NAMALWA (cell line): ENCODE results near the gene DNAJC3.
"Not testable (repeated sequence)": the region's sequence is repeated elsewhere in the genome, so short reads cannot be mapped to it uniquely, and the experiment has no call there.

Experiments
- DNase-seq: peaks from one replicate; pipeline ENCODE4 v3.0.0-alpha.2; 2015; ENCODE audit warnings: low spot score

Gene DNAJC3

DNA sequence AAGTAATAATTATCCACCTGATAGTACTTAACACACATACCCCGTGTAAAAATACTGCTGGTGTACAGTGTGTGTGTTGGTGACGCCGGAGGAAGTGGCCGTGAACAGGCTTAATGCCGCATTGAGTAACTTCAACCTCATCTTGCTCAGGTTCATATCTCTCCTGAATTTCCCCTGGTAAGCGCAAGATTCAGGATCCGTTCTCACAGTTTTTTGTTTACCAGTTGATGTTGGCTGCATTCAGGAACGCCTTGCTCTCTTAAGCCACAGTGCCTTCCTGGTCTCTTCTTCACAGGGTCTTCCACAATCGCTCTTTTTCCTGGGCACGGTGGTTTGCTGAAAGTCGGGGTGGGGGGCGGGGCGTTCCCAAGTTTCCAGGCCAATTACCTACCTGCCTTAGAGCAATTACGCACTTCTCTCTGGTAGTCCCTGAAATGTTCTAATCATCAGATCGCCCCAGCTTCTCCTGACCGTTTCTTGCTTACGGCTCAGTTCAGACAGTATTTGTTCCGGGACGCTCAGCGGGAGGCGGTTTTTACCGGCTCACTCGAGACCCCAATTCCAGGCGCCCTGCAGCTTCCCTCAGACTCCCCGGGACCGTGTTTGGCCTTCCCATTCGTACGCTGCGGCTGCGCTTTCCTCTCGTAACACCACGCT is 706 bp upstream of the DNAJC3 start:
- DNase-seq, result peak; percentile 76

DNA sequence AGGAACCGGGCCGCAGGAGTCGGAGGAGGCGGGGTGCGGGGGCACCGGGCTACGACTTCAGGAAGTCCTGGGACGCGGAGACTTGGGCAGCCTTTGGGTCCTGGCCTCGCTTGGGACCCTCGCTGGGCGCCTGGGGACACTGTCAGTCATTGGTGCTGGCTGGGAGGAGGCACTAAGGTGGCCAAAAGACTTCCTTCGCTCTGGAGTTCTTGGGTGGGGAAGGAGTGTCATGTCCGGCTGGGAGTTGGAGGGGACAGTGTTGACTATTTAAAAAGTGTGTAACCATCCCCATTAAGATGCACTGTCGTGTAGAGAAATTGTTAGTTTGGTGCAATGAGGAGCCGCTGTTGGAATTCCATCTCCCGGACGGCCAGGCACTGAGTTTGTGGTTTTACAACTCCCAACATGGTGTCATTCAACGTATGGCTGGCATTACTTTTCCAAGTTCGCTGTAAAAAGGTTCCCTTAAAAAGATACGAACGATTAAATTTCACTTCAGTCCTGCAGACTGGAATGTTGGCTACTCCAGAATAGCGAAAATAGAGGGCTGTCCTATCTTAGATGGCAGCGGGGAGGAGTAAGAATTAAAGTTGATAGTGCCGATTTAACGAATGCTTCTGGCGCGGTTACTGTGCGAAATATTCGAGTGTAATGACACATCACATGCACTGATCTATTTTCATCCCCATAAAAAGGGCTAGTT is 776 bp downstream of the DNAJC3 start:
- DNase-seq, result peak; percentile 29

DNA sequence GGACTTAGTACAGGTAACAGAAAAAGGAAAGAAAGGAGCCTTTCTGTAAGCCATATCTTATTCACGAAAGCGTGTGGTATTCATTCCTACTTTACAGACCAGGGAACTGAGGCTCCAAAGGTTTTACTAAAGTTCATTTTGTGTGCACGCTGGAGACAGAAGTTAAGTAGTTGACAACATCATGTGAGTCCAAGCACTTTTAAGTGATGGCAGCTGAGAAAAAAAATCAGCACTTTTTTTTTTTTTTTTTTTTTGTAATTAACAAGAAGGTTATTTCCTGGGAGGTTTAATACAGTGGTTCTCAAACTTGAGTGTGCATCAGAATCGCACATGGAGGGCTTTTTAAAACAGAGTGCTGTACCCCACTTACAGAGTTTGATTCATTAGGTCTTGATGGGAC is 2.0 kb downstream of the DNAJC3 start:
- DNase-seq, result no peak

DNA sequence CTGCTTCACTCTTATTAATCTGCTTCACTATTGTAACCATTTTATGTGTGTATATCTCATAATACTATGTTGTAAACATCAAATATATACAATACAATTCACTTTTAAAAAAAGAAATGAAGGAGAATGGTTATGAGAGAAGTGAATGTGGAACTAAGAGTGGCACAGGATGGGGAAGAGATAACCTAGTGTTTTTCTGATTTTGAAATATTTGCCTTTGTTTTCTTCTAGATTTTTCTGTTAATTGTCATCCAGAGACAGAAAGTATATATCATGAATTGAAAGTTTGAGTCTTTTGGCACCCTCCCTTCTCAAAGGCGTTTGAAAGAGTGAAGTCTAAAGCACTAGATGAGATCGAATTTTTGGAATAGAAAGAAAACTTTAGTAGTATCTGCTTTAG is 2.8 kb downstream of the DNAJC3 start:
- no peak for DNase-seq

DNA sequence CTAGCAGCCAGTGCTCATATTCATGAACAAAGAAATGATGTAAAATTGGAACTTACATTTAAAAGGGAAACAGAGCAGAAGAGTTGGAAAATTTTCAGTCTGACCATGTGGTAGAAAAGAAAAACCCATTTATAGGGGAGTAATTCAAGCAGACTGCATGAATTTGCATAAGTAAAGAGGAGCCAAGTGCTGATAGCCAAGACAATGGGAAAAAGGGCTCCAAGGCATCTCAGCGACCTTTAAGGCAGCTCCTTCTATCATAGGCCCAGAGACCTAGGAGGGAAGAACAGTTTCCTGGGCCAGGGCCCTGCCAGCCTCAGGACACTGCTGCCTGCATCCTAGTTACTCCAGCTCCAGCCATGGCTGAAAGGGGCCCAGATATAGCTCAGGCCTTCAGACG is 7.5 kb downstream of the DNAJC3 start:
- no peak for DNase-seq

DNA sequence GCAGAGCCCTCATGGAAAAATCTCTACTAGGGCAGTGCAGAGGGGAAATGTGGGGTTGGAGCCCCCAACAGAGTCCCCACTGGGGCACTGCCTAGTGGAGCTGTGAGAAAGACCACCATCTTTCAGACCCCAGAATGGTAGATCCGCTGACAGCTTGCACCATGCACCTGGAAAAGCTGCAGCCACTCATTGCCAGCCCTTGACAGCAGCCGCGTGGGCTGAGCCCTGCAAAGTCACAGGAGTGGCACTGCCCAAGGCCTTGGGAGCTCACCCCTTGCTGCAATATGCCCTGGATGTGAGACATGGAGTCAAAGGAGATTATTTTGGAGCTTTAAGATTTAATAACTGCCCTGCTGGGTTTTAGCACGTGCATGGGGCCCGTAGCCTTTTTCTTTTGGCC is 8.0 kb downstream of the DNAJC3 start:
- not testable (repeated sequence) for DNase-seq

DNA sequence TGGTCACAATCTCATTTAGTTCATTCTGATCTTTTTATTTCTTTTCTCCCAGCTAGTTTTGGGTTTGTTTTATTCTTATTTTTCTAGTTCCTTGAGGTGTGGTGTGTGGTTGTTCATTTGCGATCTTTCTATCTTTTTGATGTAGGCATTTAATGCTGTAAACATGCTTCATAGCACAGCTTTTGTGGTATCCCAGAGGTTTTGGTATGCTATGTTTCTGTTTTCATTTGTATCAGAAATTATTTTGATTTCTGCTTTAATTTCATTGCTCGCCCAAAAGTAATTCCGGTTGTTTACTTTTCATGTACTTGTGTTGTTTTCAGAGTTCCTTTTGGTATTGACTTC is 12.6 kb downstream of the DNAJC3 start:
- DNase-seq, result no peak

DNA sequence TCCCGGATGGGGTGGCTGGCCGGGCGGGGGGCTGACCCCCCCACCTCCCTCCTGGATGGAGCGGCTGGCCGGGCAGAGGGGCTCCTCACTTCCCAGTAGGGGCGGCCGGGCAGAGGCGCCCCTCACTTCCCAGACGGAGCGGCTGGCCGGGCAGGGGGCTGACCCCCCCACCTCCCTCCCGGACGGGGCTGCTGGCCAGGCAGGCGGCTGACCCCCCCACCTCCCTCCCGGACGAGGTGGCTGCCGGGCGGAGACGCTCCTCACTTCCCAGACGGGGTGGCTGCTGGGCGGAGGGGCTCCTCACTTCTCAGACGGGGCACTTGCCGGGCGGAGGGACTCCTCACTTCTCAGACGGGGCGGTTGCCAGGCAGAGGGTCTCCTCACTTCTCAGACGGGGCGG is 14.0 kb downstream of the DNAJC3 start:
- not testable (repeated sequence) for DNase-seq

DNA sequence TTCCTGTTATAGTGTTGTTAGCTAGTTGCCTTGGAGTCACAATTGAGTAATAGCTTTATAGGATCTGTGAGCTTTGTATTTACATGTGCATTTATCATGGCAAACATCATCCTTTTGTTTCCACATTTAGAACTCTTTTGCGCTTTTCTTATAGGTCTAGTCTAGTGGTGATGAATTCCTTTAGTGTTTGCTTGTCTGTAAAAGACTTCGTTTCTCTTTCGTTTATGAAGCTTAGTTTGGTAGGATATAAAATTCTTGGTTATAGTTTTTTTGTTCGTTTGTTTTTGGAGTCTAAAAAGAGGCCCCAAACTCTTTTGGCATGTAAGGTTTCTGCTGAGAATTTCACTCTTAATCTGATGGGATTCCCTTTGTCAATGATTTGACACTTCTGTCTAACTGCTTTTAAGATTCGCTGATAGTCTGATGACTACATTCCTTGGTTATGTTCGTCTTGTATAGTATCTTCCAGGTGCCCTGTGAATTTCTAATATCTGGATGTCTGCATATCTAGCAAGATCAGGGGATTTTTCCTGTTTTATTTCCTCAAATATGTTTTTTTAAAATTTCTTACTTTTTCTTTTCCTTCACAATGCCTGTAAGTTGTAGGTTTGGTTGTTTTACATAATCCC is 20.2 kb downstream of the DNAJC3 start:
- DNase-seq, result no peak

DNA sequence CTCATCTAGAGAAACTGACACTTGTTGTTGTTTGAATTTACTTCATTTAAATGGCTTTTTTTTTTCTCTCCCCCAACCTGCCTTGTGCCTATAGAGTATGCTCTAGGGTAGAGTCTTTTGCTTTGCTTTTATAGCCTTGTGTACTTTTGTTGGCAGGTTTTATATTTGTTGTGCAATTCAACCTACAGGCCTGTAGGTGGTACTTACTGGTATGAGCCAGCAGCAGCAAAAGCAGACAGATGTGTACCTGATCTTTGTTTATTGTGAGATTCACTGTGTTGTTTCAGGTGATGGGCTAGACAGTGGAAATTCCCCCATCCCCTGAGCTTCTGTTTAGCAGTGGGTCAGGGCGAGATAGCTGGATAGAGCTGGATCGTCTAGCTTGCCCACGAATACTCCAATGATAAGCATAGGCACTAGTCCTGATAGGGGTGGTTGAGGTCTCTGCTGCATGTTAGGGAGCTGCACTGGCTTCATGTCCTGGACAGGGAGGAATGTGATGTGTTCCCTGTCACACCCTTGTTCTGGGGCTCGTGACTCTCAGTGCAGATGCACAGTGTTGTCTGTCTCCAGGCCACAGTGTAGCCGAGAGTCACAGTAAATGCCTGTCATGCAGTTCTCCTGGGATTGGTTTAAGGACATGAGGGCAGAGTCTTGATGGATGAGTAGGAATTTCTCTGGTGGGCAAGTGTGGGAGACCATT is 21.3 kb downstream of the DNAJC3 start:
- DNase-seq, result peak; percentile 46

DNA sequence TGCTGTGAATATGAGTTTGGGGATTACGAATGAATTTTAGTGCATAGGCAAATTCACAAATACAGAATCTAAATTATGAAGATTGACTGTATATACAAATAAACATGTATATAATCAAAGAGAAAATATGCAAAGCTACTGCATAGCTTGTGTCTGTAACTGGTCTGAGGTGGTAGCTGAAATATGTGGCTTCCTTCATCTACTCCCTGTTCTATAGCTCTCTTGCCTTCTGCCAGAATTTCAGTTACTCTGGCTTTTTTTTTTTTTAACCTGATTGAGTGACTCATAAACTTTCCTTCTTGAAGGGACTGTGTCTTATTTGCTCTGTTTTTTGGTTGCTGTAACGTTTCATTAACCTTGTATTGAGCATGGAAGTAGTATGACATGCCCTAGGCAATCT is 26.6 kb downstream of the DNAJC3 start:
- no peak for DNase-seq

DNA sequence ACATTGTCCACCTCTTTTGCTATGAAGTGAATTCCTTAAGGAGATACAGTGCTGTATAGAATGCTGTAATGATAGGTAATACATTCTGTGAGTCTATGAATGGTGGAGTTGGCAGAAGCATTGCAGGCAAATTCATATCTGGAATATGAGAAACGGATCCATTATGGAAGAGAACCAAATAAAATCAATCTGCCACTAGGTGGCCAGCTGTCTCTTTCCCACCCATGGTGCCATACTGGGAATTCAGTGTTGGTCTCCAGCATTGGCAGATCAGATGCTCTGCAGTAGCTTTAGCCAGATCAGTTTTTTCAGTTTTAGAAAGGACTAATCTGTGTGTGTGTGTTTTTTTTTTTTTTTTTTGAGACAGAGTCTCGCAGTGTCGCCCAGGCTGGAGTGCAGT is 27.6 kb downstream of the DNAJC3 start:
- DNase-seq, result no peak

DNA sequence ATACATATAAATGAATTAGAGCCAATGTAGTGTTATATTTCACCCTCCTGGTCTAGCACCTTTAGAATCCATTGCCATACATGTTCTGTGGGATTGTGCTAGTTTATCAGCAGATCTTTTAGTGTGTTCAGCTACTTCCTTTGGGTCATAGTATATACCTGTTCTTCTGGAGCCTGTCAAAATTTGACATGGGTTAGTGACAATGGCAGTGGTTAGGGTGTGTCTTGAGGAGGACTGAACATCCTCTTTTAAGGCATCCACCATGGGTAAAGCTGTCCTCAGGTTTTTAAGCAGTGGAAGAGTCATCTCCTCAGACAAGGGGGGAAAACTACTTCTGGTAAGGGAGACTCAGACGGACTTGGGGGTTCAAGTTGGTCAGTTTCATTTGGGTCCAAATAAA is 29.4 kb downstream of the DNAJC3 start:
- DNase-seq, result no peak

DNA sequence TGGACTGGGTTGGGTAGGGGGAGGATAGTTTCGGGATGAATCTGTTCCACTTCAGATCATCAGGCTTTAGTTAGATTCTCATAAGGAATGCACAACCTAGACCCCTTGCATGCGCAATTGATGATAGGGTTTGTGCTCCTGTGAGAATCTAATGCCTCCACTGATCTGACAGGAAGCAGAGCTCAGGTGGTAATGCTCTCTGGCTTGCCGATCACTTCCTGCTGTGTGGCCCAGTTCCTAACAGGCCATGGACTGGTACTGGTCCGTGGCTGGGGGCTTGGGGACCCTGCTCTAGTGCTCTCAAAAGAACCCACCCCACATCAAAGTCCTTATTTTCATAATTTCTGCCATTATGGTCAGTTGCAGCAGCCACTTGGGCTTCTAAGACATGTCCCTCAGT is 30.1 kb downstream of the DNAJC3 start:
- DNase-seq, result no peak

DNA sequence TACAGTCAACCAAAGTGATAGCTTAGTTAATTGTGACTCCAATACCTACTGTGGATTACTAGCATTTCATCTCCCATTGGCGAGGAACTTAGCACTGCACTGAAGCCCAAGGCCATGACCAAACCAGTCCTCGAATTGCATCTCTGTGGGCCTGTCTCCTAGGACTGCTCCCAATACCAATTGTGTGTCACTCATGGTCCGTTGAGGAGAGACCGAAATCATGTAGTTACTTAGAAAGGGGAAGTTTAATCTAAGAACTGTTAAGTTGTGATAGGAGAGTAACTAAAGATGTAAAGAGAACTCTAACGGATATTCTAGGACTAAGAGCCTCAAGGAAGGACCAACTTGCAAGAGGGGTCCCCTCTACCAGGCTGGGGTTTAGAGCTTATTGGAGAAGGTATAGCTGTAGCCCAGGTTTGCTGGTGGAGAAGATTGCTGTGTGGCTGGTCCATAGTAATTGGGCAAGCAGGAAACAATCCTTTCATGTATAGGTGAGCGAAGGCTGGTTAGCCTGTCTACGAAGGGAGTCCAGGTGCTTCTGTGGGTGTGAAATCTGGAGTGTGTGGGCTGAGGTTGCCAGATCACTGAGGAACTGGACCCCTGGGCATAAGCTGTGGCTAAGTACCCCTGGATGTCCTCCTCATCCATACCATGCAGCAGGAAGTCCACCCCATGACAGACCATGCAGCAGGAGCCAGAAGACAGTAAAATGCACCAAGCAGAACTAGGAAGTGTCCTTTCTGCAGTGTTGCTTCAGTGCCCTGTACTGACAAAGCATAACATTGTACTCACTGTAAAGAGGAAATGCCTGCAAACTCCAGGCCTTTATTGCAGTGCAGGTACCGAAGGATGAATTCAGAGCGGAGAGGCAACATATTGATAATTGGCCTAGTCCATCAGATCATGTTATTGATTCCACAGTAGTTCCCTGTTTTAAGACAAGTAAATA is 30.8 kb downstream of the DNAJC3 start:
- no peak for DNase-seq

DNA sequence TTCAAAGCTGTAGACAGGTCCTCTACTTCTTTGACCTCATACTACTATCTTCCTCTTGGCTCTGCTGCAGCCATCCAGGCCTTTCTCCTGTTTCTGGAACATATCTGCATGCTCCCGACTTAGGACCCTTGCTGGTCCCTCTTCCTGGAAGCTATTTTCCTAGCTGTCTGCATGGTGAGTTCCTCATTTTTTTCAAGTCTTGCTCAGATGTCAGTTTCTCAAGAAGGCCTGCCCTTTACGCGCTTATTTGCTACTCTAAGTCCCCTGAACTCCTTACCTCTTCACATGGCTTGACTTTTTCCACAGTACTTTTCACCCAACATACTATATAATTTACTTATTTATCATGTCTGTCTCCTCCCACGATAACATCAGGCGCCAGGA is 31.4 kb downstream of the DNAJC3 start:
- no peak for DNase-seq

DNA sequence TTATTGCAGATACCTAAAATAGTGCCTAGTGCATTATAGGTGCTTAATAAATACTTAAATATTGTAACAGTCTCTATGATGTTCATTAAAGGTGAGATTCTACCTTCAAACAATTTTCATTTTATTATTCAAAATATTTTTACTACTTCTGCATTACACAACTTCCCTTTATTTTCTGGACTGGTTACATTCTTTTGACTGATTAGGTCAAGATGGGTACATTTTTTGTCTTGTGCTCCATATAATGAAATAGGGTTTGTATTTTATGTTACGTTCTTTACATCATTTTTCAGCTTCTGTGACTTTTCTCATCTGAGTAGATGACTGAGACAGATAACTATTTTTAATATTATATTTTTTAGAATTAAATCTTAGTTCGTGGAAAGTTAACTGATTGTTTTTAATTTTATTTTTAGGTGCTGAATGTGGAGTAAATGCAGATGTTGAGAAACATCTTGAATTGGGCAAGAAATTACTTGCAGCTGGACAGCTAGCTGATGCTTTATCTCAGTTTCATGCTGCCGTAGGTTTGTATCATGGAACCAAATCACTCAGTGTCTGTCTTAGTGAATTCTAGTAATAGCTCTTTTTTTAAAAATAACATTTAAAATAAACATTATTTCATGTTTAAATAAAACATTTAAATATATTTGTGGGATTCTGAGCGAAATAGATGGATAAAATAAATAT is 32.0 kb downstream of the DNAJC3 start:
- DNase-seq, result no peak

DNA sequence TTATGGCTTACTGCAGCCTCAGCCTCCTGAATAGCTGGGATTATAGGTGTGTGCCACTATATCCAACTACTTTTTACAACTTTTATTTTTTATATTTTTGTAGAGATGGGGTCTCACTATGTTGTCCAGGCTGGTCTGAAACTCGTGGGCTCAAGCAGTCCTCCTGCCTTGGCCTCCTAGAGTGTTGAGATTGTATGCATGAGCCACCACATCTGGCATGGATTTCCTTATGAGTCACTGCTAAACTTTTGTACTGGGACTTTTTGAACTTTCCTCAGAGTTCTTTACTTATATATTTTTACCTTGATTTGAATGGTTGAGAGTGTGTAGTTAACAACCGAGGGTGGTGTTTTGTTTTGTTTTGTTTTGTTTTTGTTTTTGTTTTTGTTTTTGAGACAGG is 33.4 kb downstream of the DNAJC3 start:
- DNase-seq, result no peak

DNA sequence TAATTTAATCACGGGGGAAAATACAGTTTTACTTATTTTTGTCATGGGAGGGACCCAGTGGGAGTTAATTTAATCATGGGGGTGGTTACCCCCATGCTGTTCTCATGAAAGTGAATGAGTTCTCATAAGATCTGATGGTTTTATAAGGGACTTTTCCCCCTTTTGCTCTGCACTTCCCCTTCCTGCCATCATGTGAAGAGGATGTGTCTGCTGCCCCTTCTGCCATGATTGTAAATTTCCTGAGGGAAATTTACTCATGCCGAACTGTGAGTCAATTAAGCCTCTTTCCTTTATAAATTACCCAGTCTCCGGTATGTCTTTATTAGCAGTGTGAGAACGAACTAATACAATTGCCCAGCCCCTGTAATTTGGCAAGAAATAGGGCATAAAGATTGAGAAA is 35.9 kb downstream of the DNAJC3 start:
- DNase-seq, result not testable (repeated sequence)

DNA sequence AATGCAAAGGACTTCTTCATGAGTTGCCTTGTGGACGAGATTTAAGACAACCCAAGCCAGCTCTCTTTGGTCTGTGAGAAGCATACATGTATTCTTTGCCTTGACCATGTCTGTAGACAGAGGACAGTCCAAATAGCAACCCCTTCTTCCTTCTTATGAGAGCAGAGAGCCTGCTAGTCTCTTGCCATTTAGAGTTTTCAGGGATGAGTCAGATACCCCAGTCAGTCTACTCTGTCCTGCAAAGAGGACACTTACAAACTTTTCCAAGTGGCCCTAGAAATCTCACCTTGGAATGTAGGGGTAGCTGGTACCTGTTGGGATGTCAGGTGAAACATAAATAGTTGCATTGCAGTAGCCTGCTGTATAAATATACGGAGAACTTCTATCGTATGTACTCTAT is 36.7 kb downstream of the DNAJC3 start:
- DNase-seq, result no peak

DNA sequence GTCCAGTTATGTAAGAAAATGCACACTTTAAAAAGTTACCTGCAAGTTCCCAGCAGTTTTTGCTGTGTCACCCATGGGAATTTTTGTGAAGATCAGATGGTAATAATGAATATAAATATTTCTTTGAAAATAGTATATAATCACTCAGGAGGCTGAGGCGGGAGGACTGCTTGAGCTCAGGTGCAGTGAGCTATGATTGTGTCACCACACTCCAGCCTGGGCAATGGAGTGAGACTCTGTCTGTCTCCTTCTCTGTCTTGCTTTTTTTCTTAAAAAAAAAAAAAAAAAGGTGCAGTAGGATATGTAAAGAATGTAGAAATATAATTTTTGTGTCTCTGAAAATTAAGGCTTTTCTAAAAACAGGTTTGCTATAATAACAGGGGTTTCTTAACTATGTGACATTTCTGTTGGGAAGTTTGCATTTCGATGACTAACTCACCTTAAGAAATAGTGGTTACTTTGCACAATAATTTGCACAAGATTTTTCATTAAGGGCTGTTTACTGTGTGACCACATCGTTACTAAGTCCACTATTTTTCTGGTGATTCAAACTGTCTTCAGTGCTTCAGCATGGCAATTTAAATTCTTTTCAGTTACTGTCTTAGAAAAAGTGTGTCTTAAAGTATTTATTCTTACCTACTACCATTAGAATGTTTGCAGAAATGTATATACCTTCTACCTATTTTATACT is 37.3 kb downstream of the DNAJC3 start:
- DNase-seq, result no peak
